Measurements from ENCODE around the gene REM2. TPM values are rescaled to one million over a fixed set of nuclear protein-coding genes. Genes with fewer than 3 reads are reported as not detected.

The REM2 gene
- total RNA-seq, 1 experiment from 2014 or later = 1.2 TPM

GRCh38 chr14:22843123-22843925, 39.7 kb upstream of the REM2 start:
- Histone ChIP-seq H2BK120ac (ENCODE audit: low read depth, low read length, poor library complexity, severe bottlenecking) (no peak overlapping the region), H2AK5ac (ENCODE audit: insufficient read length, low read length) (no peak overlapping the region), H3K4ac (ENCODE audit: low read depth, low read length) (no peak overlapping the region), H4K20me1 (ENCODE audit: control insufficient read depth, insufficient read depth, insufficient read length) (no peaks in the 10 kb centered on the region), H4K5ac (ENCODE audit: insufficient read length, low read depth, low read length) (no peak overlapping the region), H3K9me3 (ENCODE audit: control insufficient read depth, low read depth, low read length) (no peaks in the 10 kb centered on the region), H2BK12ac (ENCODE audit: insufficient read length, low read depth, low read length) (no peak overlapping the region), H3K79me2 (ENCODE audit: insufficient read depth, low read length) (no peaks in the 10 kb centered on the region; the same call in 1 of the 2 replicates), H3K9ac (ENCODE audit: extremely low read depth, insufficient read length, low read length) (no peak overlapping the region), H3K27ac (ENCODE audit: insufficient read length, low read depth, low read length) (no peak overlapping the region), H3K4me1 (ENCODE audit: insufficient read depth, low read length) (peaks cover 9% of the 10 kb centered on the region; the same call in 1 of the 2 replicates), H2AFZ (ENCODE audit: low read length) (no peak overlapping the region), H3T11ph (ENCODE audit: low read length) (no peak overlapping the region), H2BK15ac (ENCODE audit: low read depth, low read length) (no peak overlapping the region), H3K14ac (ENCODE audit: insufficient read depth, low read length) (no peak overlapping the region), H2BK20ac (ENCODE audit: low read depth, low read length, poor library complexity, severe bottlenecking) (no peak overlapping the region), H4K91ac (ENCODE audit: insufficient read length, low read depth, low read length) (no peak overlapping the region), H3K79me1 (ENCODE audit: insufficient read depth, low read depth, low read length, poor library complexity, severe bottlenecking) (no peaks in the 10 kb centered on the region), H3K56ac (ENCODE audit: insufficient read length, low read depth, low read length) (no peak overlapping the region), H3K4me2 (ENCODE audit: insufficient read depth, insufficient read length, low read length) (no peak overlapping the region), H2BK5ac (ENCODE audit: insufficient read length, low read length) (no peak overlapping the region), H4K8ac (replicated peaks; ENCODE audit: insufficient read length, low read depth, low read length) (no peak overlapping the region), H3K27me3 (ENCODE audit: insufficient read depth, low read length) (no peaks in the 10 kb centered on the region), H3K18ac (ENCODE audit: insufficient read length, low read depth, low read length) (no peak overlapping the region), H3K23ac (ENCODE audit: insufficient read length, low read depth, low read length) (no peak overlapping the region), H3K23me2 (ENCODE audit: insufficient read length, low read depth, low read length, poor library complexity, severe bottlenecking) (no peaks in the 10 kb centered on the region)
- Mint-ChIP-seq H3K36me3 (ENCODE audit: insufficient read depth in 1 of 3, low read depth in 3 of 3) (peaks cover 17 to 61% (median 50%) of the 10 kb centered on the region in 3 experiments), H3K9me3 (no peaks in the 10 kb centered on the region), H3K27me3 (ENCODE audit: low read depth) (no peaks in the 10 kb centered on the region), H3K4me1 (peaks cover 22 to 27% of the 10 kb centered on the region in 2 experiments), H3K27ac (peak overlapping the region in 1 of 3 experiments; percentile 35; a peak in 3 of 7 replicates), H3K4me3 (no peak overlapping the region)
- no CpG with 5 or more reads among the region's 21 CpGs for WGBS (ENCODE audit: extremely low coverage, insufficient read length, low lambda C conversion rate)
- TF ChIP-seq CTCF (conservative IDR thresholded peaks at IDR 0.05) = no peak
- DNase-seq = no peak
